ENCODE measurements around the gene WDR5. TPM values are rescaled to one million over a fixed set of nuclear protein-coding genes. Genes with fewer than 3 reads are reported as not detected.

WDR5 gene
- polyA plus RNA-seq, 1 experiment: 23.8 TPM

- Histone ChIP-seq H3K36me3 (ENCODE audit: control insufficient read depth, insufficient read depth, low read length) (no peaks in the 10 kb centered on the region), H3K4me3 (ENCODE audit: low read depth, low read length) (no peak overlapping the region), H3K27me3 (ENCODE audit: control insufficient read depth, insufficient read depth, low read length) (peaks cover 8% of the 10 kb centered on the region)
- ChIA-PET POLR2A (no interaction called here), CTCF (no interaction called here)
- no peak for TF ChIP-seq CTCF (IDR thresholded peaks at IDR 0.05; ENCODE audit: insufficient read depth, low read depth, low read length)
- no peak for DNase-seq (ENCODE audit: low read depth)
Measured at GRCh38 chr9:134192951-134193731, 57.3 kb downstream of the WDR5 start.

GRCh38 chr9:134193912-134194535, 58.1 kb downstream of the WDR5 start:
- Histone ChIP-seq H3K4me3 (ENCODE audit: low read depth, low read length) (no peak overlapping the region), H3K27me3 (ENCODE audit: control insufficient read depth, insufficient read depth, low read length) (peaks cover 6% of the 10 kb centered on the region), H3K36me3 (ENCODE audit: control insufficient read depth, insufficient read depth, low read length) (no peaks in the 10 kb centered on the region)
- ChIA-PET POLR2A (no interaction called here), CTCF (no interaction called here)
- no peak for TF ChIP-seq CTCF (IDR thresholded peaks at IDR 0.05; ENCODE audit: insufficient read depth, low read depth, low read length)
- DNase-seq (ENCODE audit: low read depth): no peak

GRCh38 chr9:134195558-134195957, 59.7 kb downstream of the WDR5 start:
- CTCF ChIA-PET: interaction anchor here (1.2 kb wide), 1 partner anchor 24 kb away, joined by 4 read pairs; no protein-coding TSS in a partner anchor
- POLR2A ChIA-PET: no interaction called here

GRCh38 chr9:134196911-134197310, 61.0 kb downstream of the WDR5 start:
- no peak overlapping the region for H3K4me3 ChIP-seq (ENCODE audit: low read depth, low read length)
- peaks cover 6% of the 10 kb centered on the region for H3K27me3 ChIP-seq (ENCODE audit: control insufficient read depth, insufficient read depth, low read length)
- H3K36me3 ChIP-seq (ENCODE audit: control insufficient read depth, insufficient read depth, low read length): no peaks in the 10 kb centered on the region
- CTCF ChIA-PET: interaction anchor here (1.0 to 1.1 kb wide), 2 partner anchors 17 to 25 kb away, joined by 3 to 5 read pairs; no protein-coding TSS in a partner anchor
- TF ChIP-seq CTCF (IDR thresholded peaks at IDR 0.05; ENCODE audit: insufficient read depth, low read depth, low read length): no peak
- DNase-seq (ENCODE audit: low read depth): no peak
- POLR2A ChIA-PET: no interaction called here

More at GRCh38 chr9:134195558-134195957, 59.7 kb downstream of the WDR5 start:
- H3K36me3 ChIP-seq (ENCODE audit: control insufficient read depth, insufficient read depth, low read length): no peaks in the 10 kb centered on the region
- no peak for DNase-seq (ENCODE audit: low read depth)
- no peak for TF ChIP-seq CTCF (IDR thresholded peaks at IDR 0.05; ENCODE audit: insufficient read depth, low read depth, low read length)
- H3K27me3 ChIP-seq (ENCODE audit: control insufficient read depth, insufficient read depth, low read length): peaks cover 6% of the 10 kb centered on the region
- H3K4me3 ChIP-seq (ENCODE audit: low read depth, low read length): no peak overlapping the region

GRCh38 chr9:134198791-134199190, 62.9 kb downstream of the WDR5 start:
- H3K36me3 ChIP-seq (ENCODE audit: control insufficient read depth, insufficient read depth, low read length): no peaks in the 10 kb centered on the region

More at GRCh38 chr9:134198791-134199190, 62.9 kb downstream of the WDR5 start:
- ChIA-PET CTCF (interaction anchor here (1.6 kb wide), 1 partner anchor 10 kb away, joined by 4 read pairs; no protein-coding TSS in a partner anchor), POLR2A (interaction anchor here (0.7 kb wide), 1 partner anchor 14 kb away, joined by 7 read pairs; no protein-coding TSS in a partner anchor)
- no peak for TF ChIP-seq CTCF (IDR thresholded peaks at IDR 0.05; ENCODE audit: insufficient read depth, low read depth, low read length)
- no peak for DNase-seq (ENCODE audit: low read depth)
- no peak overlapping the region for H3K4me3 ChIP-seq (ENCODE audit: low read depth, low read length)
- H3K27me3 ChIP-seq (ENCODE audit: control insufficient read depth, insufficient read depth, low read length): peaks cover 6% of the 10 kb centered on the region

Data from BJ (cell line).